Breast epithelium (tissue), 3 donors: ENCODE data around the gene GNG7.

Experiments
- CTCF ChIP-seq, 3 donors: fragments of 450-650 bp; IDR thresholded peaks; one replicate each; pipeline ENCODE4 v1.5.1; 2016 to 2017; ENCODE audit warnings: antibody characterized with exemption in 3 of 3, mild to moderate bottlenecking in 3 of 3, moderate library complexity in 3 of 3
- POLR2AphosphoS5 ChIP-seq, 3 donors: sonication (generic); formaldehyde crosslinking; IDR thresholded peaks; one replicate each; pipeline ENCODE4 v1.6.1; 2017; ENCODE audit warnings: antibody characterized with exemption in 3 of 3

GRCh38 chr19:2694196-2694595, 8.3 kb downstream of the GNG7 start:
- TF ChIP-seq POLR2AphosphoS5 (IDR thresholded peaks at IDR 0.05) (no peak), CTCF (IDR thresholded peaks at IDR 0.05) (no peak)
